Neural cell (in vitro differentiated cells): Measurements from ENCODE around the gene MACROH2A1. TPM values are rescaled to one million over a fixed set of nuclear protein-coding genes. Genes with fewer than 3 reads are reported as not detected.

ENCODE experiments used
- H2AFZ ChIP-seq: fragments of 200-600, 300-800 bp; sonication (generic), shearing (Covaris generic); 2 replicates; pipeline ENCODE4 v1.6.0; 2014; ENCODE audit warnings: low read depth, mild to moderate bottlenecking, antibody characterized with exemption, low read length, moderate library complexity
- H3F3A ChIP-seq: fragments of 200-600 bp; shearing (Covaris generic); 2 replicates; pipeline ENCODE4 v1.6.1; 2016; ENCODE audit warnings: mild to moderate bottlenecking, moderate library complexity, mixed read lengths, antibody characterized with exemption, low read length; ENCODE audit not compliant: insufficient read depth, poor library complexity, severe bottlenecking
- H3K27ac ChIP-seq: fragments of 200-600, 300-800 bp; sonication (generic), shearing (Covaris generic); 2 replicates; pipeline ENCODE4 v1.5.1; 2014; ENCODE audit warnings: mild to moderate bottlenecking, low read length, moderate library complexity
- H3K27me3 ChIP-seq: fragments of 300-800, 200-600 bp; sonication (generic), shearing (Covaris generic); 2 replicates; pipeline ENCODE4 v1.6.0; 2014; ENCODE audit warnings: mild to moderate bottlenecking, low read depth, low read length, moderate library complexity; ENCODE audit not compliant: insufficient read depth
- H3K36me3 ChIP-seq: fragments of 300-800, 200-600 bp; sonication (generic), shearing (Covaris generic); 2 replicates; pipeline ENCODE4 v1.5.1; 2014; ENCODE audit warnings: mild to moderate bottlenecking, antibody characterized with exemption, low read length, moderate library complexity; ENCODE audit not compliant: insufficient read depth
- H3K4me2 ChIP-seq: fragments of 300-800, 200-600 bp; sonication (generic), shearing (Covaris generic); 2 replicates; pipeline ENCODE4 v1.6.0; 2014; ENCODE audit warnings: mild to moderate bottlenecking, low read length
- H3K4me3 ChIP-seq: fragments of 300-800, 200-600 bp; sonication (generic), shearing (Covaris generic); 2 replicates; pipeline ENCODE4 v1.5.1; 2014; ENCODE audit warnings: mild to moderate bottlenecking, low read length, moderate library complexity
- H3K79me2 ChIP-seq: fragments of 200-600 bp; shearing (Covaris generic); replicated peaks from 2 replicates; pipeline ENCODE4 v1.6.0; 2014; ENCODE audit warnings: mild to moderate bottlenecking, low read length, moderate library complexity; ENCODE audit not compliant: insufficient read depth
- H3K9ac ChIP-seq: fragments of 300-800, 200-600 bp; sonication (generic), shearing (Covaris generic); 2 replicates; pipeline ENCODE4 v1.6.1; 2016; ENCODE audit warnings: mild to moderate bottlenecking, low read length, mixed read lengths
- H3K9me2 ChIP-seq: fragments of 200-600 bp; shearing (Covaris generic); 2 replicates; pipeline ENCODE4 v1.6.1; 2016; ENCODE audit warnings: mild to moderate bottlenecking, low read length, mixed read lengths; ENCODE audit not compliant: insufficient read depth
- H3K9me3 ChIP-seq: fragments of 200-600, 300-800 bp; sonication (generic), shearing (Covaris generic); 2 replicates; pipeline ENCODE4 v1.6.1; 2016; ENCODE audit warnings: mild to moderate bottlenecking, mixed run types, low read length, moderate library complexity, mixed read lengths
- H4K20me1 ChIP-seq: fragments of 200-600 bp; shearing (Covaris generic); 2 replicates; pipeline ENCODE4 v1.6.1; 2016; ENCODE audit warnings: mild to moderate bottlenecking, mixed run types; ENCODE audit not compliant: insufficient read depth
- EP300 ChIP-seq: fragments of 450-650 bp; conservative IDR thresholded peaks from 2 replicates; pipeline ENCODE4 v1.6.1; 2014; ENCODE audit warnings: antibody characterized with exemption, mild to moderate bottlenecking, moderate library complexity; ENCODE audit not compliant: poor library complexity, severe bottlenecking
- EZH2 ChIP-seq: fragments of 200-600, 300-800 bp; shearing (Covaris generic), sonication (generic); IDR thresholded peaks from 2 replicates; pipeline ENCODE4 v1.6.1; 2014; ENCODE audit warnings: antibody characterized with exemption, low read length, borderline replicate concordance, mild to moderate bottlenecking; ENCODE audit not compliant: insufficient read depth, poor library complexity, severe bottlenecking
- MXI1 ChIP-seq: fragments of 450-650 bp; conservative IDR thresholded peaks from 2 replicates; pipeline ENCODE4 v1.6.1; 2014; ENCODE audit warnings: antibody characterized with exemption, mild to moderate bottlenecking; ENCODE audit not compliant: poor library complexity, severe bottlenecking
- POLR2AphosphoS5 ChIP-seq: IDR thresholded peaks from 2 replicates; pipeline ENCODE4 v1.6.1; 2012
- RAD21 ChIP-seq: fragments of 450-650 bp; conservative IDR thresholded peaks from 2 replicates; pipeline ENCODE4 v1.6.1; 2014; ENCODE audit warnings: antibody characterized with exemption, mild to moderate bottlenecking, moderate library complexity
- SMC3 ChIP-seq: fragments of 450-650 bp; conservative IDR thresholded peaks from 2 replicates; pipeline ENCODE4 v1.6.1; 2014; ENCODE audit warnings: antibody characterized with exemption, mild to moderate bottlenecking, moderate library complexity; ENCODE audit not compliant: poor library complexity
- TAF1 ChIP-seq: IDR thresholded peaks from 2 replicates; pipeline ENCODE4 v1.6.1; 2012; ENCODE audit warnings: low read depth
- polyA plus RNA-seq: library from polyadenylated mRNA; depleted of rRNA; stranded (reverse); fragments of >200 nt; gene quantifications from 2 replicates; pipeline ENCODE4 v1.2.3, GENCODE V29; 2014
- TF ChIP-seq, protein P1 (sequence below): IDR thresholded peaks from 2 replicates; pipeline ENCODE4 v1.6.1; 2012; ENCODE audit warnings: borderline replicate concordance
- TF ChIP-seq, protein P2 (sequence below): fragments of 450-650 bp; IDR thresholded peaks from 2 replicates; pipeline ENCODE4 v1.5.1; 2014; ENCODE audit warnings: antibody characterized with exemption, mild to moderate bottlenecking, moderate library complexity; ENCODE audit not compliant: poor library complexity, severe bottlenecking

Gene MACROH2A1
- polyA plus RNA-seq, 1 donor from 2014 or later: 351 TPM

DNA sequence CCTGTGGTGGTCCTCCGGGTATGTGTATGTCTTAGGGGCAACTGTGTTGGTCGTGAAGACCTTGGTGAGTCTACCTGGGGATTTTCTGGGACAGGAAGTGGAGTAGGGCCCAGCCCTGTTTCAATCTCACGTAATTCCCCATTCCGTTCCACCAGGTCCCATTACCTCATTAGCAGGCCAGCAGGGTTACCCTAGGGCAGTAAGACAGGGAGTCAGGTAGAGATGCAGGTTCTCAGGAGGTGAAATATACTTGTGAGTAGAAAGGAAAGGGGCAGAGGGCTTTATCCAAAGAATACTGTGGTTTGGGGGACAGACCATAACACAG is 56.5 kb downstream of the MACROH2A1 start:
- no peaks in the 10 kb centered on the region for H3K79me2 ChIP-seq
- H3K27ac ChIP-seq: no peak overlapping the region
- no peaks in the 10 kb centered on the region for H4K20me1 ChIP-seq
- no peak overlapping the region for H3K9ac ChIP-seq
- H3K4me3 ChIP-seq: no peak overlapping the region
- no peaks in the 10 kb centered on the region for H3K27me3 ChIP-seq
- H3K4me2 ChIP-seq: no peak overlapping the region
- H3K9me3 ChIP-seq: no peaks in the 10 kb centered on the region
- TF ChIP-seq EP300 (no peak), EZH2 (no peak), RAD21 (no peak), SMC3 (no peak), POLR2AphosphoS5 (no peak), MXI1 (no peak), TAF1 (no peak)
- TF ChIP-seq, protein P1, sequence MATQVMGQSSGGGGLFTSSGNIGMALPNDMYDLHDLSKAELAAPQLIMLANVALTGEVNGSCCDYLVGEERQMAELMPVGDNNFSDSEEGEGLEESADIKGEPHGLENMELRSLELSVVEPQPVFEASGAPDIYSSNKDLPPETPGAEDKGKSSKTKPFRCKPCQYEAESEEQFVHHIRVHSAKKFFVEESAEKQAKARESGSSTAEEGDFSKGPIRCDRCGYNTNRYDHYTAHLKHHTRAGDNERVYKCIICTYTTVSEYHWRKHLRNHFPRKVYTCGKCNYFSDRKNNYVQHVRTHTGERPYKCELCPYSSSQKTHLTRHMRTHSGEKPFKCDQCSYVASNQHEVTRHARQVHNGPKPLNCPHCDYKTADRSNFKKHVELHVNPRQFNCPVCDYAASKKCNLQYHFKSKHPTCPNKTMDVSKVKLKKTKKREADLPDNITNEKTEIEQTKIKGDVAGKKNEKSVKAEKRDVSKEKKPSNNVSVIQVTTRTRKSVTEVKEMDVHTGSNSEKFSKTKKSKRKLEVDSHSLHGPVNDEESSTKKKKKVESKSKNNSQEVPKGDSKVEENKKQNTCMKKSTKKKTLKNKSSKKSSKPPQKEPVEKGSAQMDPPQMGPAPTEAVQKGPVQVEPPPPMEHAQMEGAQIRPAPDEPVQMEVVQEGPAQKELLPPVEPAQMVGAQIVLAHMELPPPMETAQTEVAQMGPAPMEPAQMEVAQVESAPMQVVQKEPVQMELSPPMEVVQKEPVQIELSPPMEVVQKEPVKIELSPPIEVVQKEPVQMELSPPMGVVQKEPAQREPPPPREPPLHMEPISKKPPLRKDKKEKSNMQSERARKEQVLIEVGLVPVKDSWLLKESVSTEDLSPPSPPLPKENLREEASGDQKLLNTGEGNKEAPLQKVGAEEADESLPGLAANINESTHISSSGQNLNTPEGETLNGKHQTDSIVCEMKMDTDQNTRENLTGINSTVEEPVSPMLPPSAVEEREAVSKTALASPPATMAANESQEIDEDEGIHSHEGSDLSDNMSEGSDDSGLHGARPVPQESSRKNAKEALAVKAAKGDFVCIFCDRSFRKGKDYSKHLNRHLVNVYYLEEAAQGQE: no peak
- TF ChIP-seq, protein P2, sequence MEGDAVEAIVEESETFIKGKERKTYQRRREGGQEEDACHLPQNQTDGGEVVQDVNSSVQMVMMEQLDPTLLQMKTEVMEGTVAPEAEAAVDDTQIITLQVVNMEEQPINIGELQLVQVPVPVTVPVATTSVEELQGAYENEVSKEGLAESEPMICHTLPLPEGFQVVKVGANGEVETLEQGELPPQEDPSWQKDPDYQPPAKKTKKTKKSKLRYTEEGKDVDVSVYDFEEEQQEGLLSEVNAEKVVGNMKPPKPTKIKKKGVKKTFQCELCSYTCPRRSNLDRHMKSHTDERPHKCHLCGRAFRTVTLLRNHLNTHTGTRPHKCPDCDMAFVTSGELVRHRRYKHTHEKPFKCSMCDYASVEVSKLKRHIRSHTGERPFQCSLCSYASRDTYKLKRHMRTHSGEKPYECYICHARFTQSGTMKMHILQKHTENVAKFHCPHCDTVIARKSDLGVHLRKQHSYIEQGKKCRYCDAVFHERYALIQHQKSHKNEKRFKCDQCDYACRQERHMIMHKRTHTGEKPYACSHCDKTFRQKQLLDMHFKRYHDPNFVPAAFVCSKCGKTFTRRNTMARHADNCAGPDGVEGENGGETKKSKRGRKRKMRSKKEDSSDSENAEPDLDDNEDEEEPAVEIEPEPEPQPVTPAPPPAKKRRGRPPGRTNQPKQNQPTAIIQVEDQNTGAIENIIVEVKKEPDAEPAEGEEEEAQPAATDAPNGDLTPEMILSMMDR: no peak
- H3K36me3 ChIP-seq: peaks cover 5% of the 10 kb centered on the region
- no peak overlapping the region for H2AFZ ChIP-seq
- no peaks in the 10 kb centered on the region for H3K9me2 ChIP-seq
- H3F3A ChIP-seq: no peaks in the 10 kb centered on the region

DNA sequence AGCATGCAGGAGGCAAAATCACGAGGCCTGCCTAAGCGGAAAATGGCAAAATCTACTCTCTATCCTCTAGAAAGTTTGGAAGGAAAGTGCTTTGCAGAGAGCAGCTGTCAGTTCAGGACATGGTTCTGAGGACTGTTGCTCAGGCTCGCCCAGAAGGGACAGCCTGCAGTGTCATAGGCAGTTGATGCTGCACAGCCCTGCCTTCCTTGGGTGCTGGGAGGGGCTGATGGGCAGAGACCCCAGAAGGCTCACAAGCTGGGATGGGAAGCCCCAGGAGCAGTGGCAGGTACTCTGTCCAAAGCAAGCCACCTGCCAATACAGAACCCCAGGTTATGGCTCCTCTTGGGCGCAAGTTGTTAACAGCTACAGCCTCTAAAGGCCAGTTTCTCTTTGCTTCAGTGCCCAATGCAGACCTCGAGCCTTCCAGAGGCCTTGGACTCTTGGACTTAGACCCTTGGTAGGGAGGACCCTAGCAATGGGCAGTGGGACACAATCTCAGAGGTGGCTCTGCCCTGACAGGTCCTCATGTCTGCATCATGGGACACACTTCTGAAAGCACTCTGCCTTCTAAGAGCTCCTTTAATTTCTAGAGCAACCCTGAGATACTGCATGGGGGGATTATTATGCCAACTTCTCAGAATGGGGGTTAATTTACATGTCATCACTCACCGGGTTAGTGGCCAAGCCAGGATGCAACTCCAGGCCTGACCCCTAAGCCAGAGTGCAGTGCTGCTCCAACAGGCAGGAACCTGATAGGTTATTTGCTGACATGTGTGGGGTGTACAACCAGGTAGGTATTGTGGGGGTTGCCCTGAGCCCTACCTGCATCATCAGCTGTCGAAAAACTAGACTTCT is 57.1 kb downstream of the MACROH2A1 start:
- Histone ChIP-seq H3F3A (no peaks in the 10 kb centered on the region), H2AFZ (no peak overlapping the region), H3K27me3 (no peaks in the 10 kb centered on the region), H3K27ac (no peak overlapping the region), H3K4me3 (no peak overlapping the region), H3K4me2 (no peak overlapping the region), H3K36me3 (peaks cover 5% of the 10 kb centered on the region), H3K79me2 (no peaks in the 10 kb centered on the region), H4K20me1 (no peaks in the 10 kb centered on the region), H3K9me2 (no peaks in the 10 kb centered on the region), H3K9ac (no peak overlapping the region), H3K9me3 (no peaks in the 10 kb centered on the region)
- TF ChIP-seq EZH2 (no peak), EP300 (no peak), POLR2AphosphoS5 (no peak), SMC3 (no peak), RAD21 (no peak), TAF1 (no peak), MXI1 (no peak)
- TF ChIP-seq, protein P1: no peak
- TF ChIP-seq, protein P2: no peak
